MCF 10A (cell line): Measurements from ENCODE around the gene NAA25. TPM values are rescaled to one million over a fixed set of nuclear protein-coding genes. Genes with fewer than 3 reads are reported as not detected.

Source experiments
- BruUV-seq: library from RNA; stranded (reverse); fragments of 400-500 nt; replicated peaks from 2 replicates; lab custom pipeline; 2021; lab: Mats Ljungman, UMichigan
- CTCF ChIA-PET: fragments of 300-600 bp; sonication (Branson Sonifier 250); formaldehyde crosslinking; extraction: SDS; loops from one replicate; lab custom pipeline; 2021; ENCODE audit warnings: antibody characterized with exemption, inconsistent platforms; lab: Yijun Ruan, JAX
- POLR2A ChIA-PET: fragments of 300-600, 350-650 bp; sonication (Branson Sonifier 250); formaldehyde crosslinking; extraction: SDS; loops from one replicate; lab custom pipeline; 2020; ENCODE audit warnings: antibody characterized with exemption, inconsistent platforms; lab: Yijun Ruan, JAX
- DNase-seq: peaks from one replicate; pipeline ENCODE4 v3.0.0-alpha.2; 2018; ENCODE audit not compliant: unreplicated experiment
- H3K27ac Mint-ChIP-seq: one replicate; pipeline ENCODE4 v1.8.0; 2022; ENCODE audit warnings: mild to moderate bottlenecking, low read depth, mixed read lengths; ENCODE audit not compliant: unreplicated experiment
- H3K27me3 Mint-ChIP-seq: one replicate; pipeline ENCODE4 v1.8.0; 2022; ENCODE audit warnings: mixed read lengths; ENCODE audit not compliant: insufficient read depth, unreplicated experiment
- H3K36me3 Mint-ChIP-seq: one replicate; pipeline ENCODE4 v1.8.0; 2022; ENCODE audit warnings: mild to moderate bottlenecking, moderate library complexity, mixed read lengths; ENCODE audit not compliant: insufficient read depth, unreplicated experiment
- H3K4me1 Mint-ChIP-seq: one replicate; pipeline ENCODE4 v1.8.0; 2022; ENCODE audit warnings: mixed read lengths; ENCODE audit not compliant: insufficient read depth, unreplicated experiment
- H3K4me3 Mint-ChIP-seq: one replicate; pipeline ENCODE4 v1.8.0; 2022; ENCODE audit warnings: mild to moderate bottlenecking, moderate library complexity, mixed read lengths; ENCODE audit not compliant: unreplicated experiment
- H3K9me3 Mint-ChIP-seq: one replicate; pipeline ENCODE4 v1.8.0; 2022; ENCODE audit warnings: mixed read lengths; ENCODE audit not compliant: unreplicated experiment
- CTCF ChIP-seq: fragments of 200-600 bp; IDR thresholded peaks from one replicate; pipeline ENCODE4 v1.8.0; 2022; ENCODE audit warnings: antibody characterized with exemption, mild to moderate bottlenecking; ENCODE audit not compliant: unreplicated experiment
- intact Hi-C: fragments of 100-400 bp; cut with micrococcal nuclease; formaldehyde crosslinking; loops from 2 replicates; pipeline ENCODE4 v1.14.1; 2022
- total RNA-seq: library from RNA; stranded (reverse); gene quantifications from 2 replicates; pipeline ENCODE4 v1.2.3, GENCODE V29; 2022

NAA25 gene
- total RNA-seq, 1 experiment from 2014 or later, result 39.2 TPM

- BruUV-seq, result no TSS peak
- CTCF ChIA-PET, result interaction anchor here (1.5 kb wide), 1 partner anchor 21 kb away, joined by 3 read pairs; no protein-coding TSS in a partner anchor
- no peak overlapping the region for H3K4me3 Mint-ChIP-seq
- POLR2A ChIA-PET, result interaction anchor here (1.4 kb wide), 1 partner anchor 22 kb away, joined by 3 read pairs; no protein-coding TSS in a partner anchor
- intact Hi-C loops, result no loop called here
- no peak for DNase-seq
- H3K27me3 Mint-ChIP-seq, result no peaks in the 10 kb centered on the region
- no peaks in the 10 kb centered on the region for H3K9me3 Mint-ChIP-seq
- no peak overlapping the region for H3K27ac Mint-ChIP-seq
- H3K4me1 Mint-ChIP-seq, result no peaks in the 10 kb centered on the region
- peaks cover 27% of the 10 kb centered on the region for H3K36me3 Mint-ChIP-seq
- no peak for TF ChIP-seq CTCF
Observed at GRCh38 chr12:111992464-111992863, 116.1 kb downstream of the NAA25 start.

GRCh38 chr12:111991946-111992345, 116.6 kb downstream of the NAA25 start:
- Mint-ChIP-seq H3K4me3 (no peak overlapping the region), H3K36me3 (peaks cover 27% of the 10 kb centered on the region), H3K27me3 (no peaks in the 10 kb centered on the region), H3K9me3 (no peaks in the 10 kb centered on the region), H3K27ac (no peak overlapping the region), H3K4me1 (no peaks in the 10 kb centered on the region)
- intact Hi-C loops, result no loop called here
- BruUV-seq, result no TSS peak
- CTCF ChIA-PET, result interaction anchor here (1.5 kb wide), 1 partner anchor 22 kb away, joined by 3 read pairs; no protein-coding TSS in a partner anchor
- POLR2A ChIA-PET, result interaction anchor here (1.2 to 1.4 kb wide), 2 partner anchors 15 to 22 kb away, joined by 3 read pairs; no protein-coding TSS in a partner anchor
- no peak for TF ChIP-seq CTCF
- no peak for DNase-seq

GRCh38 chr12:111991535-111991934, 117.0 kb downstream of the NAA25 start:
- H3K36me3 Mint-ChIP-seq, result peaks cover 27% of the 10 kb centered on the region
- no peaks in the 10 kb centered on the region for H3K27me3 Mint-ChIP-seq
- BruUV-seq, result no TSS peak
- POLR2A ChIA-PET, result interaction anchor here (0.6 to 1.4 kb wide), 3 partner anchors 8 to 22 kb away, joined by 3 read pairs; no protein-coding TSS in a partner anchor
- H3K4me1 Mint-ChIP-seq, result no peaks in the 10 kb centered on the region
- no peak for DNase-seq
- intact Hi-C loops, result no loop called here
- CTCF ChIA-PET, result interaction anchor here (1.5 kb wide), 1 partner anchor 22 kb away, joined by 3 read pairs; no protein-coding TSS in a partner anchor
- H3K9me3 Mint-ChIP-seq, result no peaks in the 10 kb centered on the region
- TF ChIP-seq CTCF, result no peak
- H3K4me3 Mint-ChIP-seq, result no peak overlapping the region
- no peak overlapping the region for H3K27ac Mint-ChIP-seq

DNA sequence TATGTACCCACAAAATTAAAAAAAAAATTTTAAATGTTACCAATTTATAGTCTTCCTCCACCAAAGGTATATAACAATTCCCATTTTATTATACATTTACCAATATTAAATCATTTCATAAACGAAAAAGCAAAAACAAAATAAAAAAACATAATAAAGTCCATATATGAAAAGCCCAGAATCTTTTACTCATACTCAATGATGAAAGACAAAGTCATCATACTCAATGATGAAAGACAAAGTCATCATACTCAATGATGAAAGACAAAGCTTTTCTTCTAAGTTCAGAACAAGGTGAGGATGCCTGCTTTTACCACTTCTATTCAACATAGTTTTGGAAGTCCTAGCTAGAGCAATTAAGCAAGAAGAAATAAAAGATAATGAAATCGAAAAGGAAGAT, 123.8 kb downstream of the NAA25 start:
- no TSS peak for BruUV-seq
- Mint-ChIP-seq H3K9me3 (no peaks in the 10 kb centered on the region), H3K27me3 (no peaks in the 10 kb centered on the region), H3K4me1 (peaks cover 7% of the 10 kb centered on the region), H3K27ac (no peak overlapping the region), H3K36me3 (peaks cover 12% of the 10 kb centered on the region), H3K4me3 (no peak overlapping the region)
- no peak for TF ChIP-seq CTCF
- intact Hi-C loops, result loop anchor here (2.0 kb wide), 1 partner anchor 62 kb away; no protein-coding TSS in a partner anchor
- POLR2A ChIA-PET, result interaction anchor here (0.6 to 1.2 kb wide), 2 partner anchors 8 to 41 kb away, joined by 3 to 5 read pairs; no protein-coding TSS in a partner anchor
- CTCF ChIA-PET, result no interaction called here
- DNase-seq, result no peak
